ENCODE results near the gene JMJD8. TPM values are rescaled to one million over a fixed set of nuclear protein-coding genes. Genes with fewer than 3 reads are reported as not detected.
A peak's percentile ranks its signal among the peaks of the same experiment; 100 is the strongest.

The JMJD8 gene
- total and polyA plus RNA-seq, 2 experiments from 2014 or later = 48.5 to 82.5 TPM

- TF ChIP-seq EZH2phosphoT487 (IDR thresholded peaks at IDR 0.05; ENCODE audit: unreplicated experiment) = no peak
- TF ChIP-seq EZH2 (IDR thresholded peaks at IDR 0.05; ENCODE audit: low read depth, unreplicated experiment) = no peak
Observed at GRCh38 chr16:645852-646678, 38.1 kb downstream of the JMJD8 start (continued).

GRCh38 chr16:644556-644955 lies 39.6 kb downstream of the JMJD8 start:
- no peak overlapping the region for H3K27ac ChIP-seq (ENCODE audit: low read depth)
- H3K27me3 ChIP-seq (ENCODE audit: insufficient read depth) = no peaks in the 10 kb centered on the region
- H3F3A ChIP-seq (replicated peaks; ENCODE audit: low read depth) = peaks cover 9% of the 10 kb centered on the region; the same call in 1 of the 2 replicates
- H3K9me3 Mint-ChIP-seq = no peaks in the 10 kb centered on the region
- H3K4me3 ChIP-seq = no peak overlapping the region
- TF ChIP-seq ZNF114 (CRISPR knock-in tag; IDR thresholded peaks at IDR 0.05) = no peak
- no peak for TF ChIP-seq ZNF331 (CRISPR knock-in tag; IDR thresholded peaks at IDR 0.05; ENCODE audit: low read depth)
- TF ChIP-seq EZH2phosphoT487 (IDR thresholded peaks at IDR 0.05; ENCODE audit: unreplicated experiment) = no peak
- H3K4me3 Mint-ChIP-seq = peak overlapping the region; percentile 32; the same call in 1 of the 3 replicates
- no peak overlapping the region for H3K4me2 ChIP-seq
- H3K9me2 ChIP-seq (ENCODE audit: insufficient read depth) = no peaks in the 10 kb centered on the region
- no peaks in the 10 kb centered on the region; the same call in 1 of the 2 replicates for H4K20me1 ChIP-seq (replicated peaks; ENCODE audit: insufficient read depth)
- ATAC-seq = no peak
- H3K4me1 ChIP-seq (ENCODE audit: insufficient read depth) = peaks cover 5% of the 10 kb centered on the region; the same call in 1 of the 2 replicates
- peaks cover 17% of the 10 kb centered on the region; the same call in 1 of the 2 replicates for H3K79me2 ChIP-seq (replicated peaks; ENCODE audit: insufficient read depth)
- H3K27ac Mint-ChIP-seq = no peak overlapping the region
- no peaks in the 10 kb centered on the region for H3K36me3 ChIP-seq (ENCODE audit: insufficient read depth)
- peaks cover 5% of the 10 kb centered on the region; the same call in 2 of the 3 replicates for H3K4me1 Mint-ChIP-seq
- DNase-seq (ENCODE audit: low spot score) = no peak
- no peaks in the 10 kb centered on the region for H3K36me3 Mint-ChIP-seq (ENCODE audit: low read depth)
- peaks cover 6% of the 10 kb centered on the region for H3K27me3 Mint-ChIP-seq (ENCODE audit: insufficient read depth, low read depth, poor library complexity)
- no peak overlapping the region for H2AFZ ChIP-seq

GRCh38 chr16:643050-643368 lies 41.1 kb downstream of the JMJD8 start:
- Histone ChIP-seq H3K4me1 (ENCODE audit: insufficient read depth) (peaks cover 16% of the 10 kb centered on the region), H3K79me2 (replicated peaks; ENCODE audit: insufficient read depth) (peaks cover 17% of the 10 kb centered on the region; the same call in 1 of the 2 replicates), H4K20me1 (replicated peaks; ENCODE audit: insufficient read depth) (no peaks in the 10 kb centered on the region; the same call in 1 of the 2 replicates), H3K4me3 (peak overlapping the region; percentile 74), H3K27ac (ENCODE audit: low read depth) (no peak overlapping the region), H3K9me2 (ENCODE audit: insufficient read depth) (no peaks in the 10 kb centered on the region), H3K36me3 (ENCODE audit: insufficient read depth) (no peaks in the 10 kb centered on the region), H3F3A (replicated peaks; ENCODE audit: low read depth) (0 out of 2 replicates have a peak, but pooled peaks cover 4% of the 10 kb centered on the region), H3K27me3 (ENCODE audit: insufficient read depth) (no peaks in the 10 kb centered on the region), H2AFZ (no peak overlapping the region), H3K4me2 (peak overlapping the region; percentile 80)
- Mint-ChIP-seq H3K36me3 (ENCODE audit: low read depth) (no peaks in the 10 kb centered on the region), H3K27ac (no peak overlapping the region), H3K9me3 (no peaks in the 10 kb centered on the region), H3K4me3 (peak overlapping the region; percentile 75), H3K4me1 (peaks cover 16% of the 10 kb centered on the region; the same call in 2 of the 3 replicates), H3K27me3 (ENCODE audit: insufficient read depth, low read depth, poor library complexity) (peaks cover 5% of the 10 kb centered on the region)
- no peak for DNase-seq (ENCODE audit: low spot score)
- no peak for ATAC-seq
- TF ChIP-seq CTCF (conservative IDR thresholded peaks at IDR 0.05; ENCODE audit: low read depth in 2 of 2) = no peak
- no peak for TF ChIP-seq ETS1 (IDR thresholded peaks at IDR 0.05)
- no peak for TF ChIP-seq EZH2phosphoT487 (IDR thresholded peaks at IDR 0.05; ENCODE audit: unreplicated experiment)
- no peak for TF ChIP-seq STAT1 (IDR thresholded peaks at IDR 0.05; ENCODE audit: unreplicated experiment)
- TF ChIP-seq POLR2AphosphoS5 (IDR thresholded peaks at IDR 0.05; ENCODE audit: low read depth) = no peak
- TF ChIP-seq REST (IDR thresholded peaks at IDR 0.05; ENCODE audit: unreplicated experiment) = no peak
- TF ChIP-seq ZNF331 (CRISPR knock-in tag; IDR thresholded peaks at IDR 0.05; ENCODE audit: low read depth) = no peak
